NCI-H526 treated with DMSO at 0.1 percent for 48 hours (cell line): ENCODE results near the gene EFL1.

Experiments used
- DNase-seq: peaks from one replicate; lab custom pipeline; 2025; lab: John Stamatoyannopoulos, UW

Gene EFL1

GRCh38 chr15:82081914-82082762 is 180.4 kb downstream of the EFL1 start:
- no peak for DNase-seq

- no peak for DNase-seq
These were observed 181.8 kb downstream of the EFL1 start for GRCh38 chr15:82080774-82081173.
